T-helper 2 cell treated with Interferon-gamma antibody and Interleukin-4, amounts not matched to agents 100 ng/mL and 5 ng/mL, for 36 hours (primary cell): ENCODE results near the gene FSHB. TPM values are rescaled to one million over a fixed set of nuclear protein-coding genes. Genes with fewer than 3 reads are reported as not detected.
"Not testable (repeated sequence)": the region's sequence is repeated elsewhere in the genome, so short reads cannot be mapped to it uniquely, and the experiment has no call there.

ENCODE experiments used
- intact Hi-C: fragments of 100-400 bp; cut with micrococcal nuclease; formaldehyde crosslinking; loops from one replicate; pipeline ENCODE4 v1.15.1; 2023
- total RNA-seq: library from RNA; stranded (reverse); gene quantifications from 2 replicates; pipeline ENCODE4 v1.2.3, GENCODE V29; 2022

Gene FSHB
- total RNA-seq, 1 donor from 2014 or later: not detected

DNA sequence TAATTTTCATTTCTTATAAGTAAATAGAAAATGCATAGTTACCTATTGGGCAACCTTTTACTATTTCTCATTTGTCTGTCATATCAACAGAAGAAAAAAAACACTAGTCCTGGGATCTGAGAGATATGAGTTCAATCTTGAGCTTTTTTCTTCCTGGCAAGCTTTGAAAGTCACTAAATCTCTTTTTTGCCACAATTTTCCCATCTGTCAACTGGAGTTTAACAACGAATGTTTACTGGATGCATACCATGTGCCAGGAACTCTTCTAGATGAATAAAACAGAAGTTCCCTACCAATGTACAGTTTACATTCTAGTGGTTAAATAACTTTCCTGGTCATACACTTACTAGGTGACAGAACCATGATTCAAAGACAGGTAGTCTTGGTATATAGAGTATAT is 31.0 kb downstream of the FSHB start:
- intact Hi-C loops: no loop called here

DNA sequence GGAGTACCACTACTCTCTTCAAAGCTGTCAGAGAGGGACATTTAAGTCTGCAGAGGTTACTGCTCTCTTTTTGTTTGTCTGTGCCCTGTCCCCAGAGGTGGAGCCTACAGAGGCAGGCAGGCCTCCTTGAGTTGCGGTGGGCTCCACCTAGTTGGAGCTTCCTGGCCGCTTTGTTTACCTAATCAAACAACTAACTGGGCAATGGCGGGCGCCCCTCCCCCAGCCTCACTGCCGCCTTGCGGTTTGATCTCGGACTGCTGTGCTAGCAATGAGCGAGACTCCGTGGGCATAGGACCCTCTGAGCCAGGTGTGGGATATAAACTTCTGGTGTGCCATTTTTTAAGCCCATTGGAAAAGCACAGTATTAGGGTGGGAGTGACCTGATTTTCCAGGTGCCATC is 37.8 kb downstream of the FSHB start:
- intact Hi-C loops: not testable (repeated sequence)

DNA sequence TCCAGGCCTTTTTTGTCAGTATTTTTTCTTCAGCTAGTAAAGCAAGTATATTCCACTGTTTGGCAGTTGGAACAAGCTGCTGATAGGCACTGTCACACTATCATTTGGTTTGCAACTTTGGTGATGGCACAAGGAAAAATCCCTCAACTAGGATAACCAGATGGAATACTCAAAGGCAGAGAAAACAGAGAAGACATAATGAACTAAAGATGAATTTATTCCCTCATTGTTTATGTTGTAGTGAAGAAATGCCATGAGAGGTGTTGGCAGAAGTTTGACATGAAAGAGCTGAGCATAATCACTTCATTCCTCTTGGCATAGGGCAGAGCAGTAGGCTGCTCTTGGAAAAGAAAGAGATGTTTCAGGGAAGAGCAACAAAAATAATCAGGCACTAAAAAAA is 39.9 kb downstream of the FSHB start:
- intact Hi-C loops: no loop called here

DNA sequence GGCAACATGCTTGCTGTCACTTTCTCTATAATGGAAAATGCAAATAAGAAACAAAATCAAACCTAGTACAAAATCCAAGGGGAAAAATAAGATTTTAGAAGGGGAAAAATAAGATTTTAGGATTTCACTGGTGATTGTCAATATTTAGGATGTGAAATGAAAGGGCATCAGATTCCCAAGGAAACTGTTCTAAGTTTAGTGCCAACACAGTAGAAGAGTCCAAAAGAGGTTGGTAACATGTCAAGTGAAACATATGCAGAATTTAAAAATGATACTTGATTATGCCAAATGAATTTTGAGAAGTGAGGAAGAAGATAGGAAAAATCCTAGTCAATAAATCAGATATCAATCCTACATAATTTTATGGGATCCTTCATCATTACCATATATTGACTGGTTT is 46.4 kb downstream of the FSHB start:
- intact Hi-C loops: no loop called here

DNA sequence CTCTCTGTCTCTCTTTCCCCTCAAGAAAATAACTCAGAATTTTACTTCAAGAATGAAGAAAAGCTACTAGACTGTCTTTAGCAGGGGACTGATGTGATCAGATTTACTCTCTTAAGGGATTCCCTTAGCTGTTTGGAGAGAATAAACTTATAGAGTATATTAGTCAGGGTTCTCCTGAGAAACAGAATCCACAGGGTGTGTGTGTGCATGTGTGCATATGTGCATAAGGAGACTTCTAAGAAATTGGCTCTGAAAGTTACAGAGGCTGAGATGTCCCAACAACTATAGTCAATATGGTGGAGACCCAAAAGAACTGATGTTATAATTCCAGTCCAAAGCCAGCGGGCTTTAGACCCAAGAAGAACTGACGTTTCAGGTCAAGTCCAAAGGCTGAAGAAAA is 49.0 kb downstream of the FSHB start:
- intact Hi-C loops: no loop called here

DNA sequence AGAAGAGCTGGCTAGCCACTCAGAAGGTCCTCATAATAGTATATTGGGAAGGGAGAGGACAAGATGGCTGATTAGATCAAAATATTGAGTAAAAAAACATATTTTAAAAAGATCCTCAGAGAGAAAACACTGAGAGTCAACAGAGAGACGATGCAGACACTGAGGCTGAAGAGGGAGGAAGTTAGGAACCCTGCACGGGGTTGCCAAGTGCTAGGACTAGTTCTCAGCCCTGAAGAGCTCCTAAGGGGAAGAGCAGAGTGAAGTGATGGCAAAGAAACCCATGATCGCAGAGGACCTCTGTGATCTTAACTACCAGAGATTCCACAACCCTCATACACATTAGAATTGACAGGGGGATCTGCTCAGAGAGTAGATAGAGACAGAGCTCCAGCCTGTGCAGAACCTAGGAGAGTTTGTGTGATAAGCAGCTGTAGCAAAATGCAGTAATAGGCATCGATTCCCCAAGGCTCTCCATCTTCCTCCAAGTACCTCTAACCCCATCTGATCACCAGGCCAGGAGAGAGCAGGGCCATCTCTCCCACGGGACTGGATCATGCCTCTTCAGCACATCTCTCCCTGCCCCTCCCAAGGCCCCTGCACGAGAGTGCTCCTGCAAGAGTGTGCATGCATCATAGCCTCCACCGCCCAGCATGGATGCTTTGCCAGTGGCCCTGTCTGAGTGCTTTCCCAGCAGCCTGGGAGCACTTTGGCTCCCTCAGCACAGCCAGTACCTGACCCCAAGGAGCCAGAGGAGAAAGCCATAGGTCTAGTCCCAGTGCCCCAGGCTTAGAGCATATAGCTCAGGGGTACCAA is 50.9 kb downstream of the FSHB start:
- intact Hi-C loops: no loop called here

DNA sequence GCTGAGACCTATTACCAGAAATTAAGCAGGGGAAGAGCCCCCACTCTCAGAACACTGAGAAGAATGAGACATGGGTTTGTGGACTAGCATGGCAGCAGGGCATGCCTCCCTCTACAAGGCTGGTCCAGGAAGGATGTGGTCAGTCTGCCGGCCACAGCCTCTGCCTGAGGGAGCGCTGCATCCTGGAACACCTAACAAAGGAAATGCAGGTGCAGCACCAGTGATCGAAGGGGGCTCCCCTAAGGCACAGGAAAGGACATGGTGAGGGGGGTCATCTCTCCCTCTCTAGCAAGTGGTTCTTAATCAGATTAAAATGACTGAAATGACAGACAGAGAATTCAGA is 51.4 kb downstream of the FSHB start:
- intact Hi-C loops: no loop called here

Other genes starting within 250 kb of the FSHB start
- gene KCNA4, start 214.0 kb upstream of the FSHB start, total RNA-seq: not detected in 2 replicates
- 34.0 and 34.3 TPM in 2 replicates for gene ARL14EP, start 92.1 kb downstream of the FSHB start, total RNA-seq